Tibial artery (tissue), 4 donors: ENCODE data around the gene DBH.

Experiments
- DNase-seq, 2 donors: peaks; one replicate each; pipeline ENCODE4 v3.0.0-alpha.2; 2019
- H3K27ac ChIP-seq, 2 donors: fragments of 200-600 bp; sonication (generic) in 1 of 2; 1 replicate in 1 of 2; 2 replicates in 1 of 2; pipeline ENCODE4 v1.5.1; 2018 to 2019; ENCODE audit warnings: mild to moderate bottlenecking in 1 of 2
- H3K27me3 ChIP-seq, 2 donors: fragments of 200-600 bp; sonication (generic) in 1 of 2; one replicate each; pipeline versions ENCODE4 v1.5.1 to v1.6.0; 2016 to 2019
- H3K36me3 ChIP-seq, 3 donors: fragments of 200-600 bp; sonication (generic) in 2 of 3; one replicate each; pipeline ENCODE4 v1.5.1; 2016 to 2019; ENCODE audit warnings: mild to moderate bottlenecking in 2 of 3
- H3K4me1 ChIP-seq, 4 donors: fragments of 200-600 bp; sonication (generic) in 2 of 4; 1 replicate in 3 of 4; 2 replicates in 1 of 4; pipeline ENCODE4 v1.5.1; 2016 to 2019
- H3K4me3 ChIP-seq, 2 donors: fragments of 200-600 bp; sonication (generic) in 1 of 2; 1 replicate in 1 of 2; 2 replicates in 1 of 2; pipeline ENCODE4 v1.5.1; 2018 to 2019; ENCODE audit warnings: mild to moderate bottlenecking in 2 of 2
- H3K9me3 ChIP-seq, 3 donors: fragments of 200-600 bp; sonication (generic) in 1 of 3; one replicate each; pipeline ENCODE4 v1.5.1; 2016 to 2019
- CTCF ChIP-seq, 2 experiments: fragments of 200-600 bp in 1 of 2; fragments of 450-650 bp in 1 of 2; IDR thresholded peaks; one replicate each; pipeline ENCODE4 v1.5.1; 2017 to 2019; ENCODE audit warnings: antibody characterized with exemption in 2 of 2, mild to moderate bottlenecking in 1 of 2, moderate library complexity in 1 of 2
- intact Hi-C: fragments of 100-400 bp; cut with DNase I; formaldehyde crosslinking; loops from one replicate; pipeline ENCODE4 v1.15.0; 2023; ENCODE audit warnings: low total_unique reads

Gene DBH

GRCh38 chr9:133665535-133665934 lies 29.4 kb downstream of the DBH start:
- no peaks in the 10 kb centered on the region for H3K36me3 ChIP-seq
- intact Hi-C loops: no loop called here
- no peaks in the 10 kb centered on the region for H3K9me3 ChIP-seq
- H3K27me3 ChIP-seq: peaks cover 0 to 72% of the 10 kb centered on the region in 2 donors
- H3K4me3 ChIP-seq: no peak overlapping the region
- no peak overlapping the region for H3K27ac ChIP-seq
- no peak for DNase-seq
- no peaks in the 10 kb centered on the region for H3K4me1 ChIP-seq
- TF ChIP-seq CTCF (IDR thresholded peaks at IDR 0.05): no peak

GRCh38 chr9:133666387-133666786 lies 30.2 kb downstream of the DBH start:
- Histone ChIP-seq H3K9me3 (no peaks in the 10 kb centered on the region), H3K27ac (no peak overlapping the region), H3K36me3 (no peaks in the 10 kb centered on the region), H3K4me1 (no peaks in the 10 kb centered on the region), H3K27me3 (peaks cover 0 to 72% of the 10 kb centered on the region in 2 donors), H3K4me3 (no peak overlapping the region)
- DNase-seq: no peak
- TF ChIP-seq CTCF (IDR thresholded peaks at IDR 0.05): no peak
- intact Hi-C loops: no loop called here

- intact Hi-C loops: no loop called here
- no peak for TF ChIP-seq CTCF (IDR thresholded peaks at IDR 0.05)
- Histone ChIP-seq H3K4me3 (no peak overlapping the region), H3K36me3 (no peaks in the 10 kb centered on the region), H3K27me3 (peaks cover 0 to 71% of the 10 kb centered on the region in 2 donors), H3K27ac (no peak overlapping the region), H3K4me1 (no peaks in the 10 kb centered on the region), H3K9me3 (no peaks in the 10 kb centered on the region)
- DNase-seq: no peak
These were observed 30.7 kb downstream of the DBH start for GRCh38 chr9:133666845-133667244.

- intact Hi-C loops: no loop called here
- H3K36me3 ChIP-seq: no peaks in the 10 kb centered on the region
- H3K27ac ChIP-seq: no peak overlapping the region
- TF ChIP-seq CTCF (IDR thresholded peaks at IDR 0.05): no peak
- no peak for DNase-seq
- no peaks in the 10 kb centered on the region for H3K9me3 ChIP-seq
- no peaks in the 10 kb centered on the region for H3K4me1 ChIP-seq
- H3K4me3 ChIP-seq: no peak overlapping the region
- peaks cover 0 to 71% of the 10 kb centered on the region in 2 donors for H3K27me3 ChIP-seq
These were observed 31.7 kb downstream of the DBH start for GRCh38 chr9:133667759-133668450.

GRCh38 chr9:133669182-133669801 lies 33.1 kb downstream of the DBH start:
- H3K27ac ChIP-seq: no peak overlapping the region
- no peak for TF ChIP-seq CTCF (IDR thresholded peaks at IDR 0.05)
- intact Hi-C loops: no loop called here
- H3K4me1 ChIP-seq: no peaks in the 10 kb centered on the region
- no peak for DNase-seq
- no peaks in the 10 kb centered on the region for H3K36me3 ChIP-seq
- no peak overlapping the region for H3K4me3 ChIP-seq
- H3K27me3 ChIP-seq: peaks cover 0 to 63% of the 10 kb centered on the region in 2 donors
- H3K9me3 ChIP-seq: no peaks in the 10 kb centered on the region
